ENCODE data around the gene FATE1. TPM values are rescaled to one million over a fixed set of nuclear protein-coding genes. Genes with fewer than 3 reads are reported as not detected.

The FATE1 gene
- total and polyA plus RNA-seq, 2 of the 8 experiments (the other 6 are each of a cell fraction or from before 2014, with no cell fraction given) = 0.12 TPM; not detected in 1

DNA sequence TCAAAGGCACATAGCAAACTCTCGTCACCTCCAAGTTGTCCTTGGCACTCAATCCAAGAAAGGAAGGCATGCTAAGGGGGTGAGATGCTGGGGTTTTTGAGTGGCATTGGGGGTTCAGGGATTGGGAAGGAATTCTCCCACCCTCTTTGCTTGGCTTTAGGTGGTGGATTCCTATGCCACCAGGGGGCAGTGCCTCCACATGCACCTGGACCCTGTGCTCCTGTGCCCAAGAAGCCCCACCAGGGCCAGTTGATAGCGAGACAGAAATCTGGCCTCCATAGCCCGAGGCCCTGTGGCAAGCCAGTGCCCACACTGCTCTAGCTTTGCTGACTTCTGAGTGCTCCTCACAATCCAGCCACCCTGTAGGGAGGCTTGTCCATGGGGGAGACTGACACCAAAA lies 2.0 kb upstream of the FATE1 start (continued):
- TF ChIP-seq, protein P1, sequence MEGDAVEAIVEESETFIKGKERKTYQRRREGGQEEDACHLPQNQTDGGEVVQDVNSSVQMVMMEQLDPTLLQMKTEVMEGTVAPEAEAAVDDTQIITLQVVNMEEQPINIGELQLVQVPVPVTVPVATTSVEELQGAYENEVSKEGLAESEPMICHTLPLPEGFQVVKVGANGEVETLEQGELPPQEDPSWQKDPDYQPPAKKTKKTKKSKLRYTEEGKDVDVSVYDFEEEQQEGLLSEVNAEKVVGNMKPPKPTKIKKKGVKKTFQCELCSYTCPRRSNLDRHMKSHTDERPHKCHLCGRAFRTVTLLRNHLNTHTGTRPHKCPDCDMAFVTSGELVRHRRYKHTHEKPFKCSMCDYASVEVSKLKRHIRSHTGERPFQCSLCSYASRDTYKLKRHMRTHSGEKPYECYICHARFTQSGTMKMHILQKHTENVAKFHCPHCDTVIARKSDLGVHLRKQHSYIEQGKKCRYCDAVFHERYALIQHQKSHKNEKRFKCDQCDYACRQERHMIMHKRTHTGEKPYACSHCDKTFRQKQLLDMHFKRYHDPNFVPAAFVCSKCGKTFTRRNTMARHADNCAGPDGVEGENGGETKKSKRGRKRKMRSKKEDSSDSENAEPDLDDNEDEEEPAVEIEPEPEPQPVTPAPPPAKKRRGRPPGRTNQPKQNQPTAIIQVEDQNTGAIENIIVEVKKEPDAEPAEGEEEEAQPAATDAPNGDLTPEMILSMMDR (IDR thresholded peaks at IDR 0.05; ENCODE audit: control extremely low read depth in 1 of 3, insufficient read depth in 1 of 3, low read depth in 1 of 3, low read length in 3 of 3) = peak; percentile 56 to 64 (median 62)
- TF ChIP-seq, protein P2, sequence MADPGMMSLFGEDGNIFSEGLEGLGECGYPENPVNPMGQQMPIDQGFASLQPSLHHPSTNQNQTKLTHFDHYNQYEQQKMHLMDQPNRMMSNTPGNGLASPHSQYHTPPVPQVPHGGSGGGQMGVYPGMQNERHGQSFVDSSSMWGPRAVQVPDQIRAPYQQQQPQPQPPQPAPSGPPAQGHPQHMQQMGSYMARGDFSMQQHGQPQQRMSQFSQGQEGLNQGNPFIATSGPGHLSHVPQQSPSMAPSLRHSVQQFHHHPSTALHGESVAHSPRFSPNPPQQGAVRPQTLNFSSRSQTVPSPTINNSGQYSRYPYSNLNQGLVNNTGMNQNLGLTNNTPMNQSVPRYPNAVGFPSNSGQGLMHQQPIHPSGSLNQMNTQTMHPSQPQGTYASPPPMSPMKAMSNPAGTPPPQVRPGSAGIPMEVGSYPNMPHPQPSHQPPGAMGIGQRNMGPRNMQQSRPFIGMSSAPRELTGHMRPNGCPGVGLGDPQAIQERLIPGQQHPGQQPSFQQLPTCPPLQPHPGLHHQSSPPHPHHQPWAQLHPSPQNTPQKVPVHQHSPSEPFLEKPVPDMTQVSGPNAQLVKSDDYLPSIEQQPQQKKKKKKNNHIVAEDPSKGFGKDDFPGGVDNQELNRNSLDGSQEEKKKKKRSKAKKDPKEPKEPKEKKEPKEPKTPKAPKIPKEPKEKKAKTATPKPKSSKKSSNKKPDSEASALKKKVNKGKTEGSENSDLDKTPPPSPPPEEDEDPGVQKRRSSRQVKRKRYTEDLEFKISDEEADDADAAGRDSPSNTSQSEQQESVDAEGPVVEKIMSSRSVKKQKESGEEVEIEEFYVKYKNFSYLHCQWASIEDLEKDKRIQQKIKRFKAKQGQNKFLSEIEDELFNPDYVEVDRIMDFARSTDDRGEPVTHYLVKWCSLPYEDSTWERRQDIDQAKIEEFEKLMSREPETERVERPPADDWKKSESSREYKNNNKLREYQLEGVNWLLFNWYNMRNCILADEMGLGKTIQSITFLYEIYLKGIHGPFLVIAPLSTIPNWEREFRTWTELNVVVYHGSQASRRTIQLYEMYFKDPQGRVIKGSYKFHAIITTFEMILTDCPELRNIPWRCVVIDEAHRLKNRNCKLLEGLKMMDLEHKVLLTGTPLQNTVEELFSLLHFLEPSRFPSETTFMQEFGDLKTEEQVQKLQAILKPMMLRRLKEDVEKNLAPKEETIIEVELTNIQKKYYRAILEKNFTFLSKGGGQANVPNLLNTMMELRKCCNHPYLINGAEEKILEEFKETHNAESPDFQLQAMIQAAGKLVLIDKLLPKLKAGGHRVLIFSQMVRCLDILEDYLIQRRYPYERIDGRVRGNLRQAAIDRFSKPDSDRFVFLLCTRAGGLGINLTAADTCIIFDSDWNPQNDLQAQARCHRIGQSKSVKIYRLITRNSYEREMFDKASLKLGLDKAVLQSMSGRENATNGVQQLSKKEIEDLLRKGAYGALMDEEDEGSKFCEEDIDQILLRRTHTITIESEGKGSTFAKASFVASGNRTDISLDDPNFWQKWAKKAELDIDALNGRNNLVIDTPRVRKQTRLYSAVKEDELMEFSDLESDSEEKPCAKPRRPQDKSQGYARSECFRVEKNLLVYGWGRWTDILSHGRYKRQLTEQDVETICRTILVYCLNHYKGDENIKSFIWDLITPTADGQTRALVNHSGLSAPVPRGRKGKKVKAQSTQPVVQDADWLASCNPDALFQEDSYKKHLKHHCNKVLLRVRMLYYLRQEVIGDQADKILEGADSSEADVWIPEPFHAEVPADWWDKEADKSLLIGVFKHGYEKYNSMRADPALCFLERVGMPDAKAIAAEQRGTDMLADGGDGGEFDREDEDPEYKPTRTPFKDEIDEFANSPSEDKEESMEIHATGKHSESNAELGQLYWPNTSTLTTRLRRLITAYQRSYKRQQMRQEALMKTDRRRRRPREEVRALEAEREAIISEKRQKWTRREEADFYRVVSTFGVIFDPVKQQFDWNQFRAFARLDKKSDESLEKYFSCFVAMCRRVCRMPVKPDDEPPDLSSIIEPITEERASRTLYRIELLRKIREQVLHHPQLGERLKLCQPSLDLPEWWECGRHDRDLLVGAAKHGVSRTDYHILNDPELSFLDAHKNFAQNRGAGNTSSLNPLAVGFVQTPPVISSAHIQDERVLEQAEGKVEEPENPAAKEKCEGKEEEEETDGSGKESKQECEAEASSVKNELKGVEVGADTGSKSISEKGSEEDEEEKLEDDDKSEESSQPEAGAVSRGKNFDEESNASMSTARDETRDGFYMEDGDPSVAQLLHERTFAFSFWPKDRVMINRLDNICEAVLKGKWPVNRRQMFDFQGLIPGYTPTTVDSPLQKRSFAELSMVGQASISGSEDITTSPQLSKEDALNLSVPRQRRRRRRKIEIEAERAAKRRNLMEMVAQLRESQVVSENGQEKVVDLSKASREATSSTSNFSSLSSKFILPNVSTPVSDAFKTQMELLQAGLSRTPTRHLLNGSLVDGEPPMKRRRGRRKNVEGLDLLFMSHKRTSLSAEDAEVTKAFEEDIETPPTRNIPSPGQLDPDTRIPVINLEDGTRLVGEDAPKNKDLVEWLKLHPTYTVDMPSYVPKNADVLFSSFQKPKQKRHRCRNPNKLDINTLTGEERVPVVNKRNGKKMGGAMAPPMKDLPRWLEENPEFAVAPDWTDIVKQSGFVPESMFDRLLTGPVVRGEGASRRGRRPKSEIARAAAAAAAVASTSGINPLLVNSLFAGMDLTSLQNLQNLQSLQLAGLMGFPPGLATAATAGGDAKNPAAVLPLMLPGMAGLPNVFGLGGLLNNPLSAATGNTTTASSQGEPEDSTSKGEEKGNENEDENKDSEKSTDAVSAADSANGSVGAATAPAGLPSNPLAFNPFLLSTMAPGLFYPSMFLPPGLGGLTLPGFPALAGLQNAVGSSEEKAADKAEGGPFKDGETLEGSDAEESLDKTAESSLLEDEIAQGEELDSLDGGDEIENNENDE (IDR thresholded peaks at IDR 0.05; ENCODE audit: insufficient replicate concordance, low read length) = no peak

Data from H1 (cell line).